Measurements from ENCODE around the gene IL17RA.
"Not testable (repeated sequence)": the region's sequence is repeated elsewhere in the genome, so short reads cannot be mapped to it uniquely, and the experiment has no call there.

The IL17RA gene, protein sequence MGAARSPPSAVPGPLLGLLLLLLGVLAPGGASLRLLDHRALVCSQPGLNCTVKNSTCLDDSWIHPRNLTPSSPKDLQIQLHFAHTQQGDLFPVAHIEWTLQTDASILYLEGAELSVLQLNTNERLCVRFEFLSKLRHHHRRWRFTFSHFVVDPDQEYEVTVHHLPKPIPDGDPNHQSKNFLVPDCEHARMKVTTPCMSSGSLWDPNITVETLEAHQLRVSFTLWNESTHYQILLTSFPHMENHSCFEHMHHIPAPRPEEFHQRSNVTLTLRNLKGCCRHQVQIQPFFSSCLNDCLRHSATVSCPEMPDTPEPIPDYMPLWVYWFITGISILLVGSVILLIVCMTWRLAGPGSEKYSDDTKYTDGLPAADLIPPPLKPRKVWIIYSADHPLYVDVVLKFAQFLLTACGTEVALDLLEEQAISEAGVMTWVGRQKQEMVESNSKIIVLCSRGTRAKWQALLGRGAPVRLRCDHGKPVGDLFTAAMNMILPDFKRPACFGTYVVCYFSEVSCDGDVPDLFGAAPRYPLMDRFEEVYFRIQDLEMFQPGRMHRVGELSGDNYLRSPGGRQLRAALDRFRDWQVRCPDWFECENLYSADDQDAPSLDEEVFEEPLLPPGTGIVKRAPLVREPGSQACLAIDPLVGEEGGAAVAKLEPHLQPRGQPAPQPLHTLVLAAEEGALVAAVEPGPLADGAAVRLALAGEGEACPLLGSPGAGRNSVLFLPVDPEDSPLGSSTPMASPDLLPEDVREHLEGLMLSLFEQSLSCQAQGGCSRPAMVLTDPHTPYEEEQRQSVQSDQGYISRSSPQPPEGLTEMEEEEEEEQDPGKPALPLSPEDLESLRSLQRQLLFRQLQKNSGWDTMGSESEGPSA

DNA sequence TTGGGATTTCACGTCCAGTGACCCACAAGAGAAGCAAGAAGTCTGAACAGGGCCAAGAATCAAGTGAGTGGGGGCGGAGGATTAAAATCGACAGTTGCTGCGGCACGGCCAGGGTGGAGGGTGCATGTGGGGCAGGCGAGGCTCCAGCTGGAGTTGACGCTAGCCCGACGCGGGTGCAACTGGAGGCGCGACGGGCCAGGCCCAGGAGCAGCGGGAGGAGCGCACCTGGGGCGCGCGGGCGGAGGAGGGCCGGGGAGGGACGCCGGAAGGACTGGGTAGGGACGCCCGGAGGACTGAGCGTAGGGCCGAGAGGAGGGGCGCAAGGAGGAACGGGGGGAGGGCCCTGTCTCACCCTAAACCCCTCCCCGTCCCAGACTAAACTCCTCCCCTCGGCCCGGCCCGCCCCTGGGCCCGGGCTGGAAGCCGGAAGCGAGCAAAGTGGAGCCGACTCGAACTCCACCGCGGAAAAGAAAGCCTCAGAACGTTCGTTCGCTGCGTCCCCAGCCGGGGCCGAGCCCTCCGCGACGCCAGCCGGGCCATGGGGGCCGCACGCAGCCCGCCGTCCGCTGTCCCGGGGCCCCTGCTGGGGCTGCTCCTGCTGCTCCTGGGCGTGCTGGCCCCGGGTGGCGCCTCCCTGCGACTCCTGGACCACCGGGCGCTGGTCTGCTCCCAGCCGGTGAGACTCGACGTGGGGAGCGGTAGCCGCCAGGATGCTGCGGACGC, at the start of gene IL17RA:
TSS of gene IL17RA (plus strand) at position 447 of the 723 bp plus-strand sequence. CDS start at position 539, 92 bp downstream.
- DNase-seq (ENCODE audit: low read depth in 2 of 2) = peak; percentile 85 to 87

DNA sequence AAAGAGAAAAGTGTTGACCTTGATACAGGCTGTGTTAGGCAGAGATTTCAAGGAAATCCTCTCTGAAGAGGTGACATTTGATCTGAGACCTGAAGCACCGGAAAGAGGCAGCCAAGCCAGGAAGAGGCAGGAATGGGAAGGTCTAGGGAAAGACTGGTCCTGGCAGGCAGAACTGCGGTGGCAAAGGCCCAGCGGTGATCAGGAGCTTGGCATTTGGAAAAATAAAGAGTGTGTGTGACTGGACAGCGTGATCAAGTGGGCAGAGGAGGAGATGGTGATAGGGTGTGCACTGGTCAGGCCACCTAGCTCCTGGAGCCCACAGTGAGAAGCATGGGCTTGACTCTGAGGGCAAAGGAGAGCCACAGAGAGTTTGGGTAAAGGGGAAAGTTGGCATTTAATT, 49.6 kb upstream of the IL17RA start:
- DNase-seq (ENCODE audit: low read depth in 2 of 2) = no peak

DNA sequence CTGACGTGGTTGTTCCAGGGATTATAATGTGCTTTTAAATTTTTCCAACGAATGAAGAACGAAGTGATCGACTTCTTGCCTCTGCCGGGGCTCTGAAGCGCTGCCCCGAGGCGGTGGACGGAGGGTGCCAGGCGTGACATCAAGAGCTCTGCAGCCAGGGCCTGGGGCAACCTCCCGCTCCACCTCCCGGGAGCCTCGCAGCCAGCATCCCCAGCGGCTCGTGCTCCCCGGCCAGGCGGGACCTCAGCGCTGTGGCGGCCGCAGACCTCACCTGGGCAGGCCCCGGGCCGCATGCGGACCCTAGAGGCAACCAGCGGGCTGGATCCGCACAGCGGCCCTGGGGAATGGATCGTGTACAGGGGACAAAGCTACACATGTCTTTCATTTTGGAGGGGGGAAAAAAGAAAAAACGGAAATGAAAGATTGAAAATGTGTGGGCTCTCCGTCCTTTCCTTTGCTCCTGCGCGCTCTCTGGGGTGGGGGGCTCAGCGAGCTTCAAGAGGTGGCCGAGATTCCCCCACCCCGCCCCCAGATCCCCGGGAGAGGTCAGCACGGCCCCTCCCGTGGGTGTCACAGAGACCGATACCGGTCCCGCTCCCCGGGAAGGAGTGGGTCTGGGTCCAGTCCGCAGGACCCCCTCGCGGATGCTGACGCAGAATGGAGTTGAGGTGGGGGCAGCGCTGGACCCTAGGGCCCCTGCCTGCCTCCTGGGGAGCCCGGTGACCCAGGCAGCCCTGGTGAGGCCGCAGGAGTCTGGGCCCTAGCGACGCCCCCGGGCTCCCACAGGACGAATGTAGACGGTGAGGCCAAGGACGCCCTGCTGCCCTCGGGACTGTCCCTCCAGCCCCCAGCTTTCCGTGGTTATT, 48.6 kb upstream of the IL17RA start:
- DNase-seq (ENCODE audit: low read depth in 2 of 2) = not testable (repeated sequence)

DNA sequence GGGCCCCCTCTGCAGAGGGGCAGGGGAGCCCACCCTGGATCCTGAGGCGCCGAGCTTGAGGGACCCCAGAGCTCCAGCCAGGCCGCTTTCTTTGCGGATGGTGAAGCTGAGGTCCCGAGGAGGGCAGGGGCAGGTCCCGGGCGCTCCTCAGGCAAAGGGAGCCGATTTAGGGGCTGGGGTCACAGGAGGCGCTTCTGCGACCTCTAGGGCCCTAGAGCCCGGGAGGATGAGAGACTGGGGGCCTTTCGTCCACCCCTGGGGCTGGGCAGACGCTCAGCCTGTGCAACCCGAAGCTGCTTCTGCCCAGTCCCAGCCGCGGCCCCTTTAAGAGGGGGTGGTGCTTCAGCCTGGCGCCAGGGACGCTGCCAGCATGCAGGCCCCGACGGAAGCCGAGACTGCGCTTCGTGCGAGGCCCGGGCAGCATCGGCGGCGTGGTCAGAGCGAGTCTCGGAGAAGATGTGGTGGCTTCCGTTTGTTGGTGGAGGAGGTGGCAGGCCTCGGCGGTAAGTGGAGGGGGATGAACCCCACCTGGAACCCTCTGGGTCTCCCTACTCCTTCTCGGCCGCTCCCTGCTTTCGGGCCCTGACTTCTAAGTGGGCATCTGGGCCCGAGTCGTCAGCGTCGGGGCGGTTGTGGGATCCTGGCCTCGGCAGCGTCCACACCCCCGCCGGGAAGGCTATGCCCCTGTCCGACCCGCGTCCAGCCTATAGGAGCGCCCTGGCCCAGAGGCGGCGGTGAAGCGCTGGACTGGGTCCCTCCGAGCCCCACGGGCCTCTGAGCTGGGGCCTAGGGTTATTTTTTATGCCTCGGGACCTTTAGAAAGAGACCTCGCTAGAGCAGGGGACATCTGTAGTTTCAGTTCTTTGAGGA, 47.7 kb upstream of the IL17RA start:
- not testable (repeated sequence) for DNase-seq (ENCODE audit: low read depth in 2 of 2)

DNA sequence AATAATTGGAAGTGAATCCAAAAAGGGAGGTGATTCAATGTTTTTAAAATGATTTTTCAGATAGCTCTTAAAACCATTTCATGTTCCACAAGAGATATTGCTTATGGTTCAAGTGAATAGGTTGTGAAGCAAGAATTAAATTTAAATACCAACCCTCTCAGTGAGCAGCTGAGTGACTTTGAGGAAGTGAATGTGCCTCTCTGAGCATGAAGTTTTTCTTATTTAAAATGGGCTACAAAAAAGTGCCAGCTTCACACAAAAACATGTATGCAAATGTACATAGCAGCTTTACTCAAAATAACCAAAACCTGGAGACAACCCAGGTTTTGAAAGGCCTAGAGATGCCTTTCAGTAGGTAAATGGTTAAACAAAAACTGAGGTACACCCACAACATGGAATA, 41.3 kb upstream of the IL17RA start:
- no peak for DNase-seq (ENCODE audit: low read depth in 2 of 2)

DNA sequence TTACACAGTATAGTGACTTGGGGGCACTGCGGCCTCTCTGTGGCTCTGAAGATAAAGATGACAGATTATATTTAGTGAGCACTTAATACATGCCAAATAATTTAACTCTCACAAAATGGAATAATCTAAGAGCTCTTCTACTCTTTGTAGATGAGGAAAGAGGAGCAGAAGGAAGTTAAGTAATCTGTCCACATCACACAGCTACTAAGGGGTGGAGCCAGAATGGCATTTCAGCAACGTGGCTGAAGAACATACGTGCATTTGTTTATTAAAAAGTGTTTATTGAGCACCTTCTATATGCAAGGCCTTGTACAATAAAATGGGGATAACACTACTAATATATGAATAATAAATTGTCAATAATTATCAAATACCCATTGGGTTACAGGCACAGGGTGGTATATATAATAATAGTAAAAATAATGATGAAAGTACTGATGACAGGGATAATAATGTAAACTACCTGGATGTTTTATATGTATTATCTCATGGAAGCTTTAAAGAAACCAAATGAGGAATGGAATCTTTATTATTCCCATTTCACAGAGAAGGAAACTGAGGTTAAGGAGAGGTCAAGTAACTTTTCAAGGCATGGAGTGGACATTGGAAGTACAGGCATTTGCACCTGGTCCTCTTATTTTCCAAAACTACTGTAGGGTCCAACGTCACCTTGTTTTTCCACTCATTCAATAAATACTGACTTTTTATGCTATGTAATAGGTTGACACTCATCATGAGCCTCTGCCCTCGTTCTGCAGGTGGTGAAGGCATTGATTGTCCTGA, 38.0 kb upstream of the IL17RA start:
- DNase-seq (ENCODE audit: low read depth in 2 of 2) = no peak

DNA sequence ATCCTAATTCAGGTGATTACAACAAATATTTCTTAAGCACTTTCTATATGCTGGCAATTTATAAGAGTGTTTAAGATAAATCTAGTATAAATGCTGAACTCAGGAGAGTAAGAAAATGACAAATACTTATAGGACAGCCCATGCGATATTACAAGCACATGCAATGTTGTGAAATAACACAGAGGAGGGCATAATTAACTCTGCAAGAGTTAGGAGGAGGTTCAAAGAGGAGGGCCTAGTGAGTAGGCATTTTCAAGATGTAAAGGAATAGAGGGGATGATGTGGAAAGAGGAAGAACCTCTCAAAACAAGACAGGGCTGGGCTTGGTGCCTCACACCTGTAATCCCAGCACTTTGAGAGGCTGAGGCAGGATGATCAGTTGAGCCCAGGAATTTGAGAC, 37.1 kb upstream of the IL17RA start:
- DNase-seq (ENCODE audit: low read depth in 2 of 2) = no peak

DNA sequence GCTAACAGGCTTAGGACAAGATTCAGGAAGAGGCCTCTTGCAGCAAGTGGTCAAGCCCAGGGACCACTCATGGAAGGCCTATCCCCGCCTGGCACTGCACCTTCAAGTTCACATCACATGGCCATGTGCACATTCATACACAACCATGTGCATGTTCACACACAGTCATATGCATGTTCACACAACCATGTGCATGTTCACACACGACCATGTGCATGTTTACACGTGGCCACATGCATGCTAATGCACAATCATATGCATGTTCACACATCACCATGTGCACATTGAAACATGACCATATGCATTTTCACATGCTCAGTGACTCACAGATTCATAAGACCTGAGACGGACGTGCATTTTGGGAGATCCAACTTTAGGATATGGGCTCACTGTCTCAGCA, 28.7 kb upstream of the IL17RA start:
- DNase-seq (ENCODE audit: low read depth in 2 of 2) = no peak

DNA sequence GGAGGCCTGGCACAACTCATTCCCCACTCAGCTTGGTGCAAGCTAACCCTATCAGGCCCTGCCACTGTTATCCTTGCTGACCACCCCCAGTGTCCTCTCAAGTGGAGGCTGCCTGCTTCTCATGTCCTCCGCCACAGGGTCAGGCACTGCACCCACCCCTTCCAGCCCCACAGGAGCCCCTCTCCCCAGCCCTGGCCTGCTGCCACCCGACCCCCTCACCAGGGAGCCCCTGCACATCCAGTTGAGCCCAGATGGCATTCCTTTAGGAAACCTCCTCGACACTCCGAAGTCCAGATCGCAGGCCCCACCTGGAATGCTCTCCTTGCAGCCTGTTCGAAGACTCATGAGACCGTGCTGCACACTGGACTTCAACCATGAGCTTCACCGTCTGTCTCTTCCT, 28.0 kb upstream of the IL17RA start:
- no peak for DNase-seq (ENCODE audit: low read depth in 2 of 2)

DNA sequence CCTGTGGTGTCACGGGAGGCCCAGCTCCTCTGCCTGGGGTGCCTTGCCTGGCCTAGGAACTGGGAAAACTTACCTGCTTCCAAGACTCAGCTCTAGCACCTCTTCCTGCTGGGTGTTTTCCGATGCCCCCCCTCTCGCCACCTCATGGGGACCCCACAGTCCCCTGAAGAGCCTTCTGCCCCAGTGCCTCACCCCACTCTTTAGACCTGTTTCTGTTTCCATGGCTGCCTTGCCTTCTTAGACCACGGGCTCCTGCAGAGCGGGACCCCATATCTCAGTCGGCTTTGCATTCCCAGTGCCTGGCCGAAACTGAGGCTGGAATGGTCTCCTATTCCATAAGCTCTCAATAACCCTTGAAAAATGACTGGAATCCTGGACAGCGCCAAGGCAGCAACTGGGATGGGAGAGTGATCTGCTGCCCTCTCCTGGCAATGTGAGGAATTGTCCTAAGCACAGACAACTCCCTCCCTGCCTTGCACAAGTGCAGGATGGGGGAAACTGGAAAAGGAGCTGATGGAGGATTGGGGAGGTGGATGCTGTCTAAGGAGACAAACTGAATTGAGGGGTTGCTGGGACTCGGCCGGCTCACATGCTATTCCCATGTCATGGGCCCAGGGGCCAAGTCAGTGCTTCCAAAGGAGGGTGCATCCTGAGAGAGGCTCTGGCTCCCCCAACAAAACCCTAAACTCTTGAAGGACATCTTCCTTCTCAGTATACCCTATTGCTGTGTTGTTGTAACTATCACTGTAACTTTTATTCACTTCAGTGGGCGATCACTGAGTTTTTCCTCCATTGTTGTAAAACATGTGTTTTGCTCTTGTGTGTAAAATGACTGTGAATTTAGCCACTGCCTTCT, 26.6 kb upstream of the IL17RA start:
- DNase-seq (ENCODE audit: low read depth in 2 of 2) = peak in 1 of 2 donors; percentile 15

DNA sequence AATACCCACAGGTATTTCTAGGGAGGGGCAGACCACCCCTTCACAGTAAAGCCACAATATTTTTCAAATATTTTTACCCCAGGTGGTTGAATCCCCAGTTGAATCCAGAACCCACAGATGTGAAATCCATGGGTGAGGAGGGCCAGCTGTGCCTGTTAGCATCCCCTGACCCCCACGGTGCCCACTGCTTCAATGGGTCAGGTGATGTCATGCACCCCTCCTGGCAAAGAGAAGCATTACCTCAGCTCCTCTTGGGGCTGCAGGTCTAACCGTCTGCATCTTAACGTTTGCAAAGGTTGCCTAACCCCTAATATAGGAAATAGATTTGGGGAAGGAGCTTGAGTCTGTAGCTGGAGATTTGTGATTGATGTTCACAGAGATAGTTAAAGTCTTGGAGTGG, 24.7 kb upstream of the IL17RA start:
- DNase-seq (ENCODE audit: low read depth in 2 of 2) = no peak

DNA sequence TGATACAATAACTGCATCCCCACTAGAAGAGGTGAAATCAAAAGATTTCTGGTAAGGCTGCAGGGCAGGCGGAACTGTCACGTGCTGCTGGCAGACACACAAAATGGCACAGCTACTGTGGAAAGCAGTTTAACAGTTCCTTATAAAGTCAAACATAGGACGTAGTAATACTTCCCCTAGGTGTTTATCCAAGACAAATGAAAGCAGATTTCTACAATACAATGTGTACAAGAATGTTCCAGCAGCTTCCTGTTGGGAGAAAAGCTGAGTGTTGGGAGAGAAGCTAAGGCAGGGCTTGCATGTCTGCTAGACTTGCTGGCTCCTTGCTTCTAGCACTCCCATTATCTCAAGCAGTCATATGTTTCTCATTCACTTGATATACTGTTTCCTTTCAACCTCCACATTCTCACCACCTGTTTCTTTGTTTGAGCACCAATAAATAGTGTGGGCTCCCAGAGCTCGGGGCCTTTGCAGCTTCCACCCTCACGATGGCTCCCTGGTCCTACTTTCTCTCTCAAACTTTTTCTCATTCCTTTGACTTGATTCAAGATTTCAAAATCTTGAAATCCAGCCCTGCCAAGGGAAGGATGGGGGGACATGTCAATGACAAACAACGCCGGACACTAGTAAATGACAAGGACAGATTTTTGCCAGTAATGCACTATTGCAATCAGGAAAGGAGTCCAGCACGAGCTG, 21.2 kb upstream of the IL17RA start:
- DNase-seq (ENCODE audit: low read depth in 2 of 2) = no peak

DNA sequence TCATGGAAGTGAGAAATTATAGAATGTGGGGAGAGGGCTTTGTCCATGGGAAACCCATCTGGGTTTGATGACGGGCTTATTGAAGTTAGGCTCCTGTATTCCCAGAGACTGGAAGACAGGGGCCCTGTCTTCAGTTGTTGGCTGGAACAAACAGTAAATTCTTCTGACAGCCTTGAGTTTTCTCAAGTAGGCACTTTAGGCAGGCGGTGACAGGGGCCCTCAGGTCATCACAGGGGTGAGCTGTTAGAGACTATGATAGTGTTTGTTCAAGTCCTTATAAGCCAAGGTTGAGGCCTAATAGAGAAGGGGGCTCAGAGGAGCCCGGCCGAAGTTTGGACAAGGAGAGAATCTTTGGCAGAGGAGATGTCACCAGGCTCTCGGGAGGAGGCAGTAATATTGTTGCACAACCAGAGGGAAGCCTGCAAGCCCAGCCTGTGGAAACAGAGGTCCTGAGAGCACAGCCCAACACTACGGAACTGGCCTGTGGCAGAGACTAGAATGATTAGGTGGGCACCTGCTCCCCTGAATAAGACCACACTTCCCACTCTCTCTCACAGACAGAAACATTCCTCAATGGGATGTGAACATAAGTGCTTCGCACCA, 20.2 kb upstream of the IL17RA start:
- no peak for DNase-seq (ENCODE audit: low read depth in 2 of 2)

DNA sequence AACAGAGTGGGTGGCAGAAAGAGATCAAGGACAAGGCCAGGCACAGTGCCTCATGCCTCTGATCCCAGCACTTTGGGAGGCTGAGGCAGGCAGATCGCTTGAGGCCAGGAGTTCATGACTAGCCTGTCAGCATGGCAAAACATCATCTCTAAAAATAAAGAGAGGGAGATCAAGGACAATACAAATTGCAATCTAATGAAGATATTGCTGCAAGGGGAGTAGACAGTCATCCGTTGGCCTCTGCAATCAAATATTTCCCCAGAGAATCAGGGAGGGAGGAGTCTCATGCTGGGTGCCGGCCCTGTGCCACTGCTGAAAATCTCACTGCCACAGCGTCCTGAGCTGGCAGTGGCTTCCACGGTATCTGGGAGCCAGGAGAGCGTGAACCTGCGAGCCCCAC, 19.4 kb upstream of the IL17RA start:
- no peak for DNase-seq (ENCODE audit: low read depth in 2 of 2)

DNA sequence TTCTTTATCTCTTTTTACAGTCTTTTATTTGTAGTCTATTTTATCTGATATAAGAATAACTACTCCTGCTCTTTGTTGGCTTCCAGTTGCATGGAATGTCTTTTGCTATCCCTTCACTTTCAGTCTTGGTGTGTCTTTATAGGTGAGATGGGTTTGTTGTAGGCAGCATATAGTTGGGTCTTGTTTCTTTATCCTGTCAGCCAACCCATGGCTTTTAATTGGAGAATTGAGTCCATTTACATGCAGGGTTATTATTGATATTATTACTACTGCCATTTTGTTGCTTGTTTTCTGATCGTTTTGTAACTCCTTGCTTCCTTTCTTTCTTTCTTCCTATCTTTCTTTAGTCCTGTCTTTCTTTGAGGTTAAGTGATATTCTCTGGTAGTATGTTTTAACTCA, 11.9 kb upstream of the IL17RA start:
- DNase-seq (ENCODE audit: low read depth in 2 of 2) = no peak

DNA sequence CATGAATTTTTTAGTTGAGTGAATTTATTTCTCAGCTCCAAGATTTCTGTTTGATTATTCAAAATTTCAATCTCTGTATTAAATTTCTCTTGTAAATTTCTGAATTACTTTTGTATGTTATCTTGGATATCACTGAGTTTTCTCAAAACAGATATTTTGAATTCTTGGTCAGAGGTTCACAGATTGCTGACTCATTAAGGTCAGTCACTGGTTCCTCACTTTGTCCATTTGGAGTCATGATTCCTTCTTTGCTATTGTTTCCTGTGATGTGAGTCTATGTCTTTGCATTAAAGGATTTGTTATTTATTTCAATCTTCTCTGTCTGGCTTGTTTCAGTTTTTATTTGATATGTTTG, 10.2 kb upstream of the IL17RA start:
- no peak for DNase-seq (ENCODE audit: low read depth in 2 of 2)

DNA sequence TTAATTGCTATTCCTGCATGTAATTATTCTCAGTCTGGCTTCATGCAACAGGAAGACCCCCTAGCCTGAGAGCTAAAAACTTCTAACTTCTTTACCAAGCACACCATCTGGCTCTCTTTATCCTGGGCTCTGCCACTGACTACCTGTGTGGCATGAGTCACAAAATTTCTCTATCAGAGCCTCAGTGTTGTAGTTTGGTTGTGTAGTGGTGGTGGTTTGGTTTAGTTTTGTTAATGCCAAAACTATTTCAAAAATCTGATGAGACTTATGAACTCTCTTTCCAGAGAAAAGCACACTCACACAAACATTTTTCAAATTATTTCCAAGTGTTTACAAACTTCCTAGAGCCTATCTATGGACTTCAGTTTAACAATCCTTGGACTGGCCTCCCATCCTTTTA, 7.5 kb upstream of the IL17RA start:
- no peak for DNase-seq (ENCODE audit: low read depth in 2 of 2)

DNA sequence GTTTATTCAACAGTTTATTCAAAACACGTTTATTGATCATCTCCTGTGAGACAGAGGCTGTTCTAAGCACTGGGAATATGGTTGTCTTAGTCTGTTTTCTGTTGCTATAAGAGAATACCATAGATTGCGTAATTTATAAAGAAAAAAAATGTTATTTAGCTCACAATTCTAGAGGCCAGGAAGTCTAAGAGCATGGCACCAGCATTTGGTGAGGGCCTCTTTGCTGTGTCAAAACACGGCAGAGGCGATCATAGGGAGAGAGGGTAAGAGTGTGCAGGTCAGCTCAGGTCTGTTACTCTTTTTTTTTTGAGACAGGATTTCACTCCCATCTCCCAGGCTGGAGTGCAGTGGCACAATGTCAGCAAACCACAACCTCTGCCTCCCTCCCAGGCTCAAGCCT, 5.2 kb upstream of the IL17RA start:
- no peak for DNase-seq (ENCODE audit: low read depth in 2 of 2)

Data from stimulated activated CD8-positive, alpha-beta memory T cell treated with anti-CD3 and anti-CD28 coated beads, Interleukin-2, amount 100 ng/mL, for 1 hour (primary cell).